IMR-90 (cell line): ENCODE results near the gene CLCN5.

Source experiments
- BHLHE40 ChIP-seq: fragments of 150-350 bp; IDR thresholded peaks from 2 replicates; pipeline ENCODE4 v1.6.1; 2016; ENCODE audit warnings: mild to moderate bottlenecking, low read depth, low read length
- CTCF ChIP-seq: conservative IDR thresholded peaks from 2 replicates; pipeline ENCODE4 v1.5.1; 2012; ENCODE audit warnings: mild to moderate bottlenecking, low read depth, low read length, improper control_type of control experiment
- ELK1 ChIP-seq: fragments of 150-350 bp; IDR thresholded peaks from 2 replicates; pipeline ENCODE4 v1.6.1; 2016; ENCODE audit warnings: low read depth, mild to moderate bottlenecking, low read length, moderate library complexity, borderline replicate concordance
- FOS ChIP-seq: fragments of 150-350 bp; IDR thresholded peaks from 2 replicates; pipeline ENCODE4 v1.6.1; 2016; ENCODE audit warnings: low read depth, low read length
- POLR2A ChIP-seq: IDR thresholded peaks from 2 replicates; pipeline ENCODE4 v1.6.1; 2012; ENCODE audit warnings: mild to moderate bottlenecking, low read depth, low read length
- RAD21 ChIP-seq: IDR thresholded peaks from 2 replicates; pipeline ENCODE4 v1.6.1; 2012; ENCODE audit warnings: low read length, improper control_type of control experiment
- RCOR1 ChIP-seq: IDR thresholded peaks from 2 replicates; pipeline ENCODE4 v1.6.1; 2012; ENCODE audit warnings: mild to moderate bottlenecking, low read length, improper control_type of control experiment; ENCODE audit not compliant: insufficient replicate concordance
- USF2 ChIP-seq: fragments of 150-350 bp; IDR thresholded peaks from 2 replicates; pipeline ENCODE4 v1.6.1; 2017; ENCODE audit warnings: mild to moderate bottlenecking, antibody characterized with exemption, low read length, low read depth

GRCh38 chrX:49896951-49897350 is 25.4 kb upstream of the CLCN5 start:
- TF ChIP-seq ELK1, result no peak
- no peak for TF ChIP-seq CTCF
- TF ChIP-seq FOS, result no peak
- TF ChIP-seq RCOR1, result no peak
- no peak for TF ChIP-seq POLR2A
- no peak for TF ChIP-seq USF2
- TF ChIP-seq RAD21, result no peak
- no peak for TF ChIP-seq BHLHE40
